Lung (tissue), 12 donors: ENCODE data around the gene MAST4. TPM values are rescaled to one million over a fixed set of nuclear protein-coding genes. Genes with fewer than 3 reads are reported as not detected.
A peak's percentile ranks its signal among the peaks of the same experiment; 100 is the strongest.

Experiments used
- ATAC-seq: fragments of 200-7000 bp; cut with Tn5 transposase; one replicate; pipeline ENCODE4 v1.9.1; 2020; ENCODE audit warnings: moderate number of reproducible peaks; ENCODE audit not compliant: insufficient read depth, low FRiP score
- DNase-seq, 3 donors: peaks; one replicate each; pipeline ENCODE4 v3.0.0-alpha.2; 2013 to 2017
- H3K27ac ChIP-seq, 2 donors: one replicate each; pipeline ENCODE4 v1.5.1; 2013; ENCODE audit warnings: mild to moderate bottlenecking in 2 of 2, moderate library complexity in 2 of 2, control low read depth in 1 of 2, inconsistent platforms in 1 of 2, low read depth in 1 of 2, low read length in 1 of 2
- H3K27me3 ChIP-seq, 3 donors: one replicate each; pipeline ENCODE4 v1.5.1; 2013; ENCODE audit warnings: low read length in 2 of 3; ENCODE audit not compliant: control insufficient read depth in 3 of 3, insufficient read depth in 3 of 3
- H3K36me3 ChIP-seq, 4 donors: one replicate each; pipeline ENCODE4 v1.5.1; 2013; ENCODE audit warnings: low read length in 4 of 4, mild to moderate bottlenecking in 1 of 4, moderate library complexity in 1 of 4; ENCODE audit not compliant: control insufficient read depth in 4 of 4, insufficient read depth in 4 of 4
- H3K4me1 ChIP-seq, 5 donors: one replicate each; pipeline ENCODE4 v1.5.1; 2013; ENCODE audit warnings: low read length in 5 of 5, mild to moderate bottlenecking in 2 of 5, moderate library complexity in 1 of 5; ENCODE audit not compliant: control insufficient read depth in 5 of 5, insufficient read depth in 5 of 5
- H3K4me3 ChIP-seq: one replicate; pipeline ENCODE4 v1.5.1; 2013; ENCODE audit warnings: mild to moderate bottlenecking, control low read depth, moderate library complexity
- H3K9ac ChIP-seq, 2 donors: one replicate each; pipeline ENCODE4 v1.5.1; 2013; ENCODE audit warnings: low read length in 2 of 2, control low read depth in 1 of 2; ENCODE audit not compliant: insufficient read depth in 1 of 2
- H3K9me3 ChIP-seq, 4 donors: one replicate each; pipeline ENCODE4 v1.5.1; 2013; ENCODE audit warnings: low read length in 3 of 4, mild to moderate bottlenecking in 1 of 4, moderate library complexity in 1 of 4; ENCODE audit not compliant: control insufficient read depth in 4 of 4, insufficient read depth in 3 of 4
- WGBS, 2 donors: extraction: QIAGEN DNeasy Blood & Tissue Kit; methylation state at CpG; one replicate each; pipeline ENCODE4 v1.1.7; 2013; 5-methylcytosine and 5-hydroxymethylcytosine counted together
- polyA plus RNA-seq, 2 donors: library from polyadenylated mRNA; stranded (reverse); fragments of 200-250 nt; gene quantifications; one replicate each; pipeline ENCODE4 v1.2.1, GENCODE V29; 2013
- total RNA-seq, 2 donors: library from RNA; depleted of rRNA in 1 of 2; stranded (reverse); fragments of >200 nt in 1 of 2; gene quantifications; one replicate each; pipeline ENCODE4 v1.2.1, GENCODE V29; 2014 to 2021
- TF ChIP-seq, protein P1 (sequence below): IDR thresholded peaks from 2 replicates; pipeline ENCODE4 v1.5.1; 2012; ENCODE audit warnings: mild to moderate bottlenecking; ENCODE audit errors: control extremely low read depth, extremely low read depth
- donor health status: control.
- donor health status: control.
- donor health status: Bipolar disorder and iron deficiency.
- donor health status: healthy.
- donor health status: DM: yes; HTN: yes; CAD: no.

The MAST4 gene
- total and polyA plus RNA-seq, 4 donors, result 13.9 to 153 (median 46.2) TPM

DNA sequence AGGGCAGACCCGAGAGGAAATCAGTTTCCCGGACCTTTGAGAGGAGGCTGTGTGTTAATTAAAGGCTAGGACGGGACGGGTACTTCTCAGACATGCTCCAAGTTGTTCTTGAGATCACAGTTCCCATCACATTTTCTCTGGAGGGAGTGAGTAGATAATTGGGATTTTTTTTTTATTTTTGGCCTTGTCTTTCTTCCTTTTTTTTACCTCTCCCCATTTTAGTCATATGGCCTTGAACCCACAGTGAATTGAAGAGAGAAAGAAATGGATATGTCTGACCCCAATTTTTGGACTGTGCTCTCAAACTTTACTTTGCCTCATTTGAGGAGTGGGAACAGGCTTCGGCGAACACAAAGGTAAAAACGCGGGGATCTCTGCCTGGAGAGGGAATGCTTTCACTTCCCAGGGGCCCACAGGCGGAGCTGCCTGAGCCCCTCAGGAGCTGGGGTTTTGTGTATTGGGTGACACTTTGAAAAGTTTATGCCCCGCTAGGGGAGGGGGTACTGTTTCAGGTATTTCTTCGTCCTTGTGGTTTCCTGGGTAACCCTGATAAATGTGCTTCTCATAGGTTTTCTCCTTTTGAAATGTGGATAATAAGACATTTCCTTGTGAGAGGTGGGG is 408.6 kb downstream of the MAST4 start:
- H3K9me3 ChIP-seq, result no peaks in the 10 kb centered on the region
- H3K36me3 ChIP-seq, result peaks cover 0 to 3% (median 0%) of the 10 kb centered on the region in 4 donors
- WGBS, 2 donors, result 1 to 4% methylated on average over 11 of the region's 11 CpGs
- H3K9ac ChIP-seq, result peak overlapping the region; percentile 91 to 97
- DNase-seq (peak in 2 of 3 donors; percentile 31 to 42), ATAC-seq (no peak)
- TF ChIP-seq, protein P1, sequence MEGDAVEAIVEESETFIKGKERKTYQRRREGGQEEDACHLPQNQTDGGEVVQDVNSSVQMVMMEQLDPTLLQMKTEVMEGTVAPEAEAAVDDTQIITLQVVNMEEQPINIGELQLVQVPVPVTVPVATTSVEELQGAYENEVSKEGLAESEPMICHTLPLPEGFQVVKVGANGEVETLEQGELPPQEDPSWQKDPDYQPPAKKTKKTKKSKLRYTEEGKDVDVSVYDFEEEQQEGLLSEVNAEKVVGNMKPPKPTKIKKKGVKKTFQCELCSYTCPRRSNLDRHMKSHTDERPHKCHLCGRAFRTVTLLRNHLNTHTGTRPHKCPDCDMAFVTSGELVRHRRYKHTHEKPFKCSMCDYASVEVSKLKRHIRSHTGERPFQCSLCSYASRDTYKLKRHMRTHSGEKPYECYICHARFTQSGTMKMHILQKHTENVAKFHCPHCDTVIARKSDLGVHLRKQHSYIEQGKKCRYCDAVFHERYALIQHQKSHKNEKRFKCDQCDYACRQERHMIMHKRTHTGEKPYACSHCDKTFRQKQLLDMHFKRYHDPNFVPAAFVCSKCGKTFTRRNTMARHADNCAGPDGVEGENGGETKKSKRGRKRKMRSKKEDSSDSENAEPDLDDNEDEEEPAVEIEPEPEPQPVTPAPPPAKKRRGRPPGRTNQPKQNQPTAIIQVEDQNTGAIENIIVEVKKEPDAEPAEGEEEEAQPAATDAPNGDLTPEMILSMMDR, result no peak
- H3K27me3 ChIP-seq, result no peaks in the 10 kb centered on the region
- peak overlapping the region; percentile 86 to 95 for H3K27ac ChIP-seq
- H3K4me1 ChIP-seq, result peaks cover 10 to 54% (median 34%) of the 10 kb centered on the region in 5 donors
- peak overlapping the region; percentile 58 for H3K4me3 ChIP-seq

DNA sequence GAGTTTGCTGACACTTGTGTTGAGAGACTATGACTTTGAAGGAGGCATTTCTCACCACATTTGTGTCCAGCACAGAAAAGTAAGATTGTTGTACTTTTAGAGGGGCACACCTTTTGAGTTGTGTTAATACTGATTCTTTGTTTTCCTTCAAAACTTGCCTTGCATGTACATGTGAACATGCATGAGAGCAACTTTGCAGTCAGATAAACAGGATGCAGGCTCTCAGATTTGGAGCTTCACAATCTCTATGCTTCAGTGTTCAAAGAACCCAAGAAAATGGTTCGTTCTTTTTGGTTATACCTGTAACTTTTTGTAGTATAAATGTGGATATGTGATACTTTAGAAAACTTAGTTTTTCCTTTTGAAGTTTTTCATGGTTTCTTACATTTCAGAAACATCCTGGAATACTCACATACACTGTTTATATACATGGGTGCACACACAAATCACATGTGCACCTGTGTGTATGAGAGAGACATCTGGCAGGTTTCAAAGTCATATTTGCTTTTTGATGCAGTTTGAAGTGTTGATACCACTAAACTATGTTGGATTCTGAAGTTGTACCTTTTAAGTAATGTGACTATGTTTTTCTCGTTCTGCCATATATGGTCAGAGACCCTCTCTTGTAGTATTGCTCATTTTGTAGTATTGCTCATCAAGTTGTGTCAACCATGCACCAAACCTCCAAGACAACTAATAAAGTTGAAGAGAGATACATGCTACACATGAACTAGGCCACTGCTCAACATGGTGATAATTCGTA is 409.7 kb downstream of the MAST4 start:
- Histone ChIP-seq H3K27ac (peak overlapping the region; percentile 60 to 95), H3K36me3 (peaks cover 0 to 3% (median 0%) of the 10 kb centered on the region in 4 donors), H3K4me1 (peaks cover 14 to 64% (median 40%) of the 10 kb centered on the region in 5 donors), H3K9ac (peak overlapping the region; percentile 91 to 97), H3K4me3 (peak overlapping the region; percentile 46), H3K27me3 (no peaks in the 10 kb centered on the region), H3K9me3 (no peaks in the 10 kb centered on the region)
- TF ChIP-seq, protein P1, result no peak
- ATAC-seq (no peak), DNase-seq (peak in 1 of 3 donors; percentile 68)
- 37 to 45% methylated on average over 3 of the region's 3 CpGs for WGBS, 2 donors

DNA sequence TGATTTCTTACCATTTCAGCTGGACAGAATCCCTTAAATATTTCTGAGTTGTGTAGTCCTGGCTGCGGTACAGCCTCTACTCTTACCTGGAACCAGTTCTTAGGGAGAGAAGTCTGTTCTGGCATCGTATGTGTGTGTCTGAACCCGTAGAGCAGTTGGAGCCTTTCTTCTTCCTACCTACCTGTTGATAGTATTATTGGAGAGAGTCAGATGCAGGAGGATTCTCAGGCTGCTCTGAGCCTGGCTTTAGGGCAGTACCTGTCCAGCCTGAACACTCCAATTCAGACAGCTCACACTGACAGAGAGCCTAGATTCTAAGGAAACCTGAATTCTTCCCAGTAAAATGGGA is 410.3 kb downstream of the MAST4 start:
- no peaks in the 10 kb centered on the region for H3K9me3 ChIP-seq
- H3K4me3 ChIP-seq, result peak overlapping the region; percentile 46
- 33 to 41% methylated on average over 3 of the region's 3 CpGs for WGBS, 2 donors
- DNase-seq (no peak), ATAC-seq (no peak)
- H3K4me1 ChIP-seq, result peaks cover 20 to 70% (median 42%) of the 10 kb centered on the region in 5 donors
- H3K27ac ChIP-seq, result peak overlapping the region; percentile 12 to 60
- H3K36me3 ChIP-seq, result peaks cover 0 to 3% (median 0%) of the 10 kb centered on the region in 4 donors
- TF ChIP-seq, protein P1, result no peak
- H3K9ac ChIP-seq, result peak overlapping the region in 1 of 2 donors; percentile 97
- H3K27me3 ChIP-seq, result no peaks in the 10 kb centered on the region
